ENCODE results near the gene CELA2B. TPM values are rescaled to one million over a fixed set of nuclear protein-coding genes. Genes with fewer than 3 reads are reported as not detected.
"Not testable (repeated sequence)": the region's sequence is repeated elsewhere in the genome, so short reads cannot be mapped to it uniquely, and the experiment has no call there.

CELA2B gene
- not detected in 2 replicates for total RNA-seq (2014; rRNA removed; shearing (Covaris generic))

GRCh38 chr1:15475752-15476314 lies at the start of gene CELA2B:
Gene CELA2B (plus strand): TSS chr1:15476104. CDS start chr1:15476126, 22 bp downstream.
- no peak for DNase-seq
- H3K36me3 ChIP-seq (replicated peaks; ENCODE audit: control insufficient read depth, insufficient read depth, low read length): no peaks in the 10 kb centered on the region
- no peaks in the 10 kb centered on the region for H3K27me3 ChIP-seq (ENCODE audit: control insufficient read depth, insufficient read depth, low read length)
- H3K4me3 ChIP-seq (ENCODE audit: insufficient read depth, low read depth, low read length): no peak within 1 kb of the TSS

- Histone ChIP-seq H3K4me3 (ENCODE audit: insufficient read depth, low read depth, low read length) (no peak overlapping the region), H3K36me3 (replicated peaks; ENCODE audit: control insufficient read depth, insufficient read depth, low read length) (peaks cover 2% of the 10 kb centered on the region), H3K27me3 (ENCODE audit: control insufficient read depth, insufficient read depth, low read length) (no peaks in the 10 kb centered on the region)
- DNase-seq: peak; percentile 59
These were observed 49.2 kb upstream of the CELA2B start for GRCh38 chr1:15426492-15427279.

- no peak overlapping the region for H3K4me3 ChIP-seq (ENCODE audit: insufficient read depth, low read depth, low read length)
- H3K36me3 ChIP-seq (replicated peaks; ENCODE audit: control insufficient read depth, insufficient read depth, low read length): peaks cover 2% of the 10 kb centered on the region
- no peaks in the 10 kb centered on the region for H3K27me3 ChIP-seq (ENCODE audit: control insufficient read depth, insufficient read depth, low read length)
- no peak for DNase-seq
These were observed 48.6 kb upstream of the CELA2B start for GRCh38 chr1:15427280-15427666.

- H3K4me3 ChIP-seq (ENCODE audit: insufficient read depth, low read depth, low read length); H3K27me3 ChIP-seq (ENCODE audit: control insufficient read depth, insufficient read depth, low read length); H3K36me3 ChIP-seq (replicated peaks; ENCODE audit: control insufficient read depth, insufficient read depth, low read length); DNase-seq: not testable (repeated sequence)
These were observed 47.7 kb upstream of the CELA2B start for GRCh38 chr1:15428252-15428651.

- Histone ChIP-seq H3K27me3 (ENCODE audit: control insufficient read depth, insufficient read depth, low read length) (no peaks in the 10 kb centered on the region), H3K4me3 (ENCODE audit: insufficient read depth, low read depth, low read length) (no peak overlapping the region), H3K36me3 (replicated peaks; ENCODE audit: control insufficient read depth, insufficient read depth, low read length) (peaks cover 2% of the 10 kb centered on the region)
- peak; percentile 55 for DNase-seq
These were observed 47.0 kb upstream of the CELA2B start for GRCh38 chr1:15428815-15429435.

GRCh38 chr1:15429701-15430149 lies 46.2 kb upstream of the CELA2B start:
- no peak for DNase-seq
- H3K27me3 ChIP-seq (ENCODE audit: control insufficient read depth, insufficient read depth, low read length): no peaks in the 10 kb centered on the region
- H3K4me3 ChIP-seq (ENCODE audit: insufficient read depth, low read depth, low read length): no peak overlapping the region
- H3K36me3 ChIP-seq (replicated peaks; ENCODE audit: control insufficient read depth, insufficient read depth, low read length): peaks cover 2% of the 10 kb centered on the region

- DNase-seq: peak; percentile 97
- Histone ChIP-seq H3K36me3 (replicated peaks; ENCODE audit: control insufficient read depth, insufficient read depth, low read length) (peaks cover 2% of the 10 kb centered on the region), H3K4me3 (ENCODE audit: insufficient read depth, low read depth, low read length) (no peak overlapping the region), H3K27me3 (ENCODE audit: control insufficient read depth, insufficient read depth, low read length) (no peaks in the 10 kb centered on the region)
These were observed 44.9 kb upstream of the CELA2B start for GRCh38 chr1:15430787-15431570.

- DNase-seq: no peak
- Histone ChIP-seq H3K4me3 (ENCODE audit: insufficient read depth, low read depth, low read length) (no peak overlapping the region), H3K27me3 (ENCODE audit: control insufficient read depth, insufficient read depth, low read length) (no peaks in the 10 kb centered on the region), H3K36me3 (replicated peaks; ENCODE audit: control insufficient read depth, insufficient read depth, low read length) (peaks cover 2% of the 10 kb centered on the region; the same call in 1 of the 2 replicates)
These were observed 44.3 kb upstream of the CELA2B start for GRCh38 chr1:15431571-15431948.

- no peak overlapping the region for H3K4me3 ChIP-seq (ENCODE audit: insufficient read depth, low read depth, low read length)
- H3K36me3 ChIP-seq (replicated peaks; ENCODE audit: control insufficient read depth, insufficient read depth, low read length): no peaks in the 10 kb centered on the region
These were observed 43.6 kb upstream of the CELA2B start for GRCh38 chr1:15432324-15432723.

GRCh38 chr1:15433471-15433870 lies 42.4 kb upstream of the CELA2B start:
- Histone ChIP-seq H3K36me3 (replicated peaks; ENCODE audit: control insufficient read depth, insufficient read depth, low read length) (no peaks in the 10 kb centered on the region), H3K27me3 (ENCODE audit: control insufficient read depth, insufficient read depth, low read length) (no peaks in the 10 kb centered on the region), H3K4me3 (ENCODE audit: insufficient read depth, low read depth, low read length) (no peak overlapping the region)
- no peak for DNase-seq

More at GRCh38 chr1:15432324-15432723, 43.6 kb upstream of the CELA2B start:
- peak; percentile 64 for DNase-seq
- no peaks in the 10 kb centered on the region for H3K27me3 ChIP-seq (ENCODE audit: control insufficient read depth, insufficient read depth, low read length)

- not testable (repeated sequence) for H3K4me3 ChIP-seq (ENCODE audit: insufficient read depth, low read depth, low read length); H3K27me3 ChIP-seq (ENCODE audit: control insufficient read depth, insufficient read depth, low read length); DNase-seq; H3K36me3 ChIP-seq (replicated peaks; ENCODE audit: control insufficient read depth, insufficient read depth, low read length)
These were observed 41.2 kb upstream of the CELA2B start for GRCh38 chr1:15434739-15435138.

- Histone ChIP-seq H3K36me3 (replicated peaks; ENCODE audit: control insufficient read depth, insufficient read depth, low read length) (no peaks in the 10 kb centered on the region), H3K27me3 (ENCODE audit: control insufficient read depth, insufficient read depth, low read length) (no peaks in the 10 kb centered on the region; the same call in 1 of the 2 replicates), H3K4me3 (ENCODE audit: insufficient read depth, low read depth, low read length) (no peak overlapping the region)
- no peak for DNase-seq
These were observed 40.4 kb upstream of the CELA2B start for GRCh38 chr1:15435239-15436077.

- H3K27me3 ChIP-seq (ENCODE audit: control insufficient read depth, insufficient read depth, low read length): no peaks in the 10 kb centered on the region; the same call in 1 of the 2 replicates
- DNase-seq: no peak
- H3K36me3 ChIP-seq (replicated peaks; ENCODE audit: control insufficient read depth, insufficient read depth, low read length): no peaks in the 10 kb centered on the region
- no peak overlapping the region for H3K4me3 ChIP-seq (ENCODE audit: insufficient read depth, low read depth, low read length)
These were observed 38.9 kb upstream of the CELA2B start for GRCh38 chr1:15436881-15437442.
